ENCODE measurements around the gene GNG10.

GRCh38 chr9:111646417-111646816 lies 15.0 kb upstream of the GNG10 start:
- TF ChIP-seq MAX (IDR thresholded peaks at IDR 0.05): no peak
- no peak for TF ChIP-seq RAD21 (IDR thresholded peaks at IDR 0.05; ENCODE audit: low read depth)
- TF ChIP-seq TAF1 (IDR thresholded peaks at IDR 0.05; ENCODE audit: low read depth): no peak
- TF ChIP-seq EGR1 (IDR thresholded peaks at IDR 0.05): no peak

Measured in Ishikawa (cell line).